Right lobe of liver (tissue), 4 donors: ENCODE data around the gene AK2.

ENCODE experiments used
- POLR2A ChIP-seq: fragments of 450-650 bp; IDR thresholded peaks from one replicate; pipeline ENCODE4 v1.6.1; 2017; ENCODE audit warnings: antibody characterized with exemption, mild to moderate bottlenecking
- TF ChIP-seq, protein P1 (sequence below), 4 donors: fragments of 200-600 bp in 3 of 4; fragments of 450-650 bp in 1 of 4; IDR thresholded peaks; one replicate each; pipeline versions ENCODE4 v1.5.1 to v1.8.0; 2016 to 2022; ENCODE audit warnings: antibody characterized with exemption in 4 of 4, mild to moderate bottlenecking in 2 of 4
- donor health status: DM: no; HTN: no; CAD: no.
- donor health status: DM: no; HTN: no; CAD: no.
- donor health status: DM: no; HTN: yes; CAD: no.

DNA sequence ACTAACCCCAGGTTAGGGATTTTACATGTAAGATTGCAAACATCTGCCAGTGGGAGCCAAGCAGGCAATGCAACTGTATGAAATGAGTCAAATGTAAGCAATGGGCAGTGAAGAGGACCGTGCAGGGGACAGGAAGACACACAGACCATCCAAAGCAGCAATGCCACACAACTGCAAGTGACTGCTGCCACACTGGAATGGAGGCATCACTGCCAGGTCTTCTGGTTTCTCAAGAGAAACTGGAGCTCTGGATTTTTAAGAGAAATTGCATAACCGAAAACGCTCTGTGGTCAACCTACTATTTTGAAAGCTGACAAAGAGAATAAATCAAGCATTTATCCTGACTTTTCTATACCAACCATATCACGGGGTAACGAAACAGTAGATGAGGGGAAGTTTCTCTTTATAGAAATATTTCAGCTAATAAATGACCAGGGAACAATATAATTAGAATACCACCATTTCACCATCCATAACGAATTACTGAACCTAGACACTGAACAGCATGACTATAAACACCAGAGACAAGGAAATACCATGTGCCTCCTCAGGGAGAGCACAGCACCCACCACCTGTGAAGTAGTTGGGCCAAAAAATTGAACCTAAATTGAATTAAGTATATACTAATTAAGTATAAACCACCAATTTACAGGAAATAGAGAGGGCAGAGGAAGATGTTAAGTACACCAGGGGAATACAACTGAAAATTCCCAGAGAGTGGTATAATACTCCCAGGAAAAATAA lies 4.4 kb downstream of the AK2 start:
- TF ChIP-seq, protein P1, sequence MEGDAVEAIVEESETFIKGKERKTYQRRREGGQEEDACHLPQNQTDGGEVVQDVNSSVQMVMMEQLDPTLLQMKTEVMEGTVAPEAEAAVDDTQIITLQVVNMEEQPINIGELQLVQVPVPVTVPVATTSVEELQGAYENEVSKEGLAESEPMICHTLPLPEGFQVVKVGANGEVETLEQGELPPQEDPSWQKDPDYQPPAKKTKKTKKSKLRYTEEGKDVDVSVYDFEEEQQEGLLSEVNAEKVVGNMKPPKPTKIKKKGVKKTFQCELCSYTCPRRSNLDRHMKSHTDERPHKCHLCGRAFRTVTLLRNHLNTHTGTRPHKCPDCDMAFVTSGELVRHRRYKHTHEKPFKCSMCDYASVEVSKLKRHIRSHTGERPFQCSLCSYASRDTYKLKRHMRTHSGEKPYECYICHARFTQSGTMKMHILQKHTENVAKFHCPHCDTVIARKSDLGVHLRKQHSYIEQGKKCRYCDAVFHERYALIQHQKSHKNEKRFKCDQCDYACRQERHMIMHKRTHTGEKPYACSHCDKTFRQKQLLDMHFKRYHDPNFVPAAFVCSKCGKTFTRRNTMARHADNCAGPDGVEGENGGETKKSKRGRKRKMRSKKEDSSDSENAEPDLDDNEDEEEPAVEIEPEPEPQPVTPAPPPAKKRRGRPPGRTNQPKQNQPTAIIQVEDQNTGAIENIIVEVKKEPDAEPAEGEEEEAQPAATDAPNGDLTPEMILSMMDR (IDR thresholded peaks at IDR 0.05), result no peak
- no peak for TF ChIP-seq POLR2A
